CD4-positive, alpha-beta T cell treated with Interleukin-4 for 4 hours (primary cell): ENCODE data around the gene CCDC8.
A peak's percentile ranks its signal among the peaks of the same experiment; 100 is the strongest.
"Not testable (repeated sequence)": the region's sequence is repeated elsewhere in the genome, so short reads cannot be mapped to it uniquely, and the experiment has no call there.

Experiments used
- DNase-seq: peaks from one replicate; pipeline ENCODE4 v3.0.0-alpha.2; 2020

Gene CCDC8

GRCh38 chr19:46413262-46414031 lies at the start of gene CCDC8:
Gene CCDC8, minus strand, starts transcription at chr19:46413564. Its CDS starts 754 bp downstream, at chr19:46412810.
- no peak for DNase-seq

DNA sequence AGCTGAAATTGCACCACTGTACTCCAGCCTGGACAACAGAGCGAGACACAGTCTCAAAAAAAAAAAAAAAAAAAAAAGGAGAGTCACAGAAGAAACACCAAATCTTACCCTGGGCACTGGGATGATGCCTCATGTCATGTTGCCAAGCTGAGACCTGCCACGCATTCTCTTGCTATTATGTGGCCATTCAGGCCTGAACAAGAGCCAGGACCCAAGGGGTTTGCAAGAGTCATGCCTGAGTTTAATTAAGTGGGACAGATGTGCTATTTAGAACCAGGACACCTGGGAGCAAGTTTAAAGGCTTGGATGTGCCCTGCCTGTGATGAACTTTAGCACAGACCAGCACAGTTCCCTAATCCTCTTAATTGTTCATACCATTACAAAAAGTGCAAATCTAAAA lies 48.2 kb upstream of the CCDC8 start:
- DNase-seq = no peak

DNA sequence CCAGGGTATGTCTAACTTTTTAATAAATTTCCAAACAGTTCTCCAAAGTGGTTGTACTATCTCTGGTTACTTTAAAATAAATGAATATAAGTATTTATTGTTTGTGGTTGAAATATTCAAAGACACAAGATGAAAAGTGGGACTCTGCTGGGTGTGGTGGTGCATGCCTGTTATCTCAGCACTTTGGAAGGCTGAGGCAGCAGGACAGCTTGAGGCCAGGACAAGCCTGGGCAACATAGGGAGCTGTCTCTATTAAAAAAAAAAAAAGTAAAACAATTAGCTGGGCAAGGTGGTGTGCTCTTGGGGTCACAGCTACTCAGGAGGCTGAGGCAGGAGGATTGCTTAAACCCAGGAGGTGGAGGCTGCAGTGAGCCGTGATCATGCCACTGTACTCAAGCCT lies 47.6 kb upstream of the CCDC8 start:
- DNase-seq = no peak

- no peak for DNase-seq
Observed at GRCh38 chr19:46460055-46460454, 46.7 kb upstream of the CCDC8 start.

GRCh38 chr19:46456930-46457329 lies 43.6 kb upstream of the CCDC8 start:
- no peak for DNase-seq

GRCh38 chr19:46454244-46454643 lies 40.9 kb upstream of the CCDC8 start:
- DNase-seq = no peak

DNA sequence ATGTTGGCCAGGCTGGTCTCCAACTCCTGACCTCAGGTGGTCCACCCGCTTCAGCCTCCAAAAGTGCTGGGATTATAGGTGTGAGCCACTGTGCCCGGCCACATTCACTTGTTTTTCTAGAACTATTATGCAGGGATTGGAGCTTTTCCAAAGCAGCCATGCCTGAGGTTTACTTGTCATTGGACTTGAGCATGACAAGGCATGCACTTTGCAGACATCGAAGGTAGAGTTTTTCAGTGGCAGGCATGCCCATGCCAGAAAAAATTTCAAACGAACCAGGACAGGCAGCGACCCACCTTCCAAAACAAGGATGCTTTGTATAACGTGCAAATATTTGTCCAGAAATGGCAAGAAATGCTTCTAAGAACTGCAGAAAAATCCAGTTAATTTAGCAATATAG lies 40.3 kb upstream of the CCDC8 start:
- DNase-seq = no peak

DNA sequence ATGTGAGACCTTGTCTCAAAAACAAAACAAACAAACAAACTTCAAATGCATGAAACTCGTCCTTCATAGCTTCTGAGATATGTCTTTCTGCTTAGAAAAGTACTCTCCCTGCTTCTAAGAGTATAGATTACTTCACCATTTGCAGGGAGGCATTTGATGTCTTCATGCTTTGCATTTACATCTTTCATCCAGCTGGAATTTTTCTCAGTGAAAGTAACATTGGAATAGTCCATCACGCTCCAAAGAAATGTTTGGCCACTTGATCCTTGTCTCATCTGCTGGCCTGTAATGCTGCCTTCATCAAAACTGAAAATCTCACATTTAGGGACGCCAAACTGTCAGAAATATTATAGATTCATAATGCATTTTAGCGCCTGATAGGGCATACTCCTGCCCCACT lies 38.8 kb upstream of the CCDC8 start:
- DNase-seq = no peak

GRCh38 chr19:46451352-46451751 lies 38.0 kb upstream of the CCDC8 start:
- DNase-seq = no peak

GRCh38 chr19:46450737-46451136 lies 37.4 kb upstream of the CCDC8 start:
- DNase-seq = no peak

DNA sequence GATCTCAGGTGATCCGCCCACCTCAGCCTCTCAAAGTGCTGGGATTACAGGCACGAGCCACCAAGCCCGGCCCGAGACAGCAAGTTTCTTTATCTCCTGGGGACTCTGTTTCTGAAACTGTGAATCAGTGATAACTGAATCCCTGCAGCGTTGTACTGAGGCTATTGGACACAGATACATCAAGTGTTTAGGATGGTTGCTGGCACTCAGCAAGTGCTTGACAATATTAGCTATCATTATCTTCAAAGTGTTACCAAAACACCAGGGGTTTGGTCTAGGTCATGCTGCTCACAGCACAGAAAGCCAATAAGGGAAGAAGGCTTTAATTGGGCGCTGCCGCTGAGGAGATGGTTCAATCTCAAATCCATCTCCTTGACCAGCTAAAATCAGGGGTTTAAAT lies 35.9 kb upstream of the CCDC8 start:
- DNase-seq = no peak

- no peak for DNase-seq
Observed at GRCh38 chr19:46448601-46449000, 35.2 kb upstream of the CCDC8 start.

GRCh38 chr19:46447824-46448223 lies 34.5 kb upstream of the CCDC8 start:
- no peak for DNase-seq

DNA sequence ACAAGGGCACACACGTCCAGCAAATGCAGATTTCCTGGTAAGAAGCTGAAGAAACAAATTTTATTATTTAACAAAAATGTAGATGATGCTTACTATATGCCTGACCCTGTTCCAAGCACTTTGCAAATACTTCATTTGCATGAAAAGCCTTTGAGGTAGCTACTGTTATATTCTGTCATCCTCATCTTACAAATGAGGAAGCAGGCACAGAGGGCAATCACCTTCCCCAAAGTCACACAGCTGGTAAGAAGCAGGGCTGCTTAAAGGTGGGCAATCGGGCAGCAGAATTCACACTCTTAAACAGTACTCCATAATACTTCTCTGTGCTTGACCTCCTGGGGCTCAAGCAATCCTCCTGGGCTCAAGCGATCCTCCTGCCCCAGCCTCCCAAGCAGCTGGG lies 33.6 kb upstream of the CCDC8 start:
- DNase-seq = no peak

DNA sequence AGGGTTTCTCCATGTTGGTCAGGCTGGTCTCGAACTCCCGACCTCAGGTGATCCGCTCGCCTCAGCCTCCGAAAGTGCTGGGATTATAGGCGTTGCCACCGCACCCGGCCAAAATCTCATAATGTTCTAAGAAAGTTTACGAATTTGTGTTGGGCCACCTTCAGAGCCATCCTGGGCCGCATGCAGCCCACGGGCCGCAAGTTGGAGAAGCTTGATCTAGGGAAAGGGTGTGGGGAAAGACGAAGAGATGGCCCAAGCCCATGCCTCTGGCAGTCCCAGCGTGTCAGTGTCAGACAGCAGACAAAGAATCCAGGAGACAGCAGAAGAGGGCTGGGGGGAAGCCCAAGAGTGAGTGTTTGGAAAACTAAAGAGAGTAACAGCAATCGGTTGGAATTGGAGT lies 32.7 kb upstream of the CCDC8 start:
- no peak for DNase-seq

- no peak for DNase-seq
Observed at GRCh38 chr19:46442808-46443450, 29.6 kb upstream of the CCDC8 start.

GRCh38 chr19:46441866-46442265 lies 28.5 kb upstream of the CCDC8 start:
- no peak for DNase-seq

DNA sequence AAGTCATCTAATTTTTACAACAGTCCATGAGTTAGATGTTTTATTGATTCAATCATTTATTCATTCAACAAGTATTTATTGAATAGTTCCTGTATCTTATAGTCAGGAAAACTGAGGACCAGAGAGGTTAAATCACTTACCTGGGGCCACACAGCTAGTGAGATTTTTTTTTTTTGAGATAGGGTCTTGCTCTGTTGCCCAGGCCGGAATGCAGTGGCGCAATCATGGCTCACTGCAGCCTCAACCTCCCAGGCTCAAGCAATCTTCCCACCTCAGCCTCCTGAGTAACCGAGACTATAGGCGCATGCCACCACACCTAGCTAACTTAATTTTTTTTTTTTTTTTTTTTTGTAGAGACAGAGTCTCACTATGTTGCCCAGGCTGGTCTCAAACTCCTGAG lies 22.3 kb upstream of the CCDC8 start:
- DNase-seq = not testable (repeated sequence)

GRCh38 chr19:46435009-46435408 lies 21.6 kb upstream of the CCDC8 start:
- no peak for DNase-seq

- not testable (repeated sequence) for DNase-seq
Observed at GRCh38 chr19:46433470-46433869, 20.1 kb upstream of the CCDC8 start.

GRCh38 chr19:46431824-46432223 lies 18.5 kb upstream of the CCDC8 start:
- DNase-seq = no peak

DNA sequence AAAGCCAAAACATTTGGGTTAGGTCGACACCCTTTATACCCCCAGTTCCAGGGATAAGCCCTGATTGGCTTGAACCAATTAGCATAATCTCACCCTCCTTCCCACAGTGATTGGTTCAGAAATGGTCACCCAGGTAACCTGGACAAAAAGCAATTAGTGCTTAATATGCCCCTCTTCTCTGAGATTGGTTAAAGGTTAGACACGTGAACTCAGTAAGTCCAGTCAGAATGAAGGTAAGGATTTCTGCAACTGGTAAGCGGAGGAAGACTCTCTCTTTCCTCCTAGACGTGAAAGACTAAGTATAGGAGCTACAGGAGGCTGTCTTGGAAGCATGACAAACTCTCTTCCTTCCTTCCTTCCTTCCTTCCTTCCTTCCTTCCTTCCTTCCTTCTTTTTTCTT lies 16.6 kb upstream of the CCDC8 start:
- no peak for DNase-seq

- peak; percentile 37 for DNase-seq
Observed at GRCh38 chr19:46428239-46429135, 15.1 kb upstream of the CCDC8 start, which contains the start of gene PNMA8C. Gene PNMA8C, minus strand, starts transcription at chr19:46428936. Its CDS starts 577 bp downstream, at chr19:46428359.
